Measurements from ENCODE around the gene LRRC63. TPM values are rescaled to one million over a fixed set of nuclear protein-coding genes. Genes with fewer than 3 reads are reported as not detected.

The LRRC63 gene
- total and polyA plus RNA-seq, 10 donors = 0.04 to 1.3 (median 0.62) TPM

GRCh38 chr13:46313024-46313423 lies 101.3 kb downstream of the LRRC63 start:
- Histone ChIP-seq H3K27me3 (replicated peaks in 1 of 7) (no peaks in the 10 kb centered on the region), H3K4me1 (peaks cover 0 to 19% (median 3%) of the 10 kb centered on the region in 6 donors), H3K36me3 (no peaks in the 10 kb centered on the region), H3K4me3 (no peak overlapping the region), H3K27ac (peak overlapping the region in 6 of 8 donors; percentile 9 to 77 (median 58)), H3K9me3 (peaks cover 0 to 16% (median 0%) of the 10 kb centered on the region in 8 donors)
- TF ChIP-seq, protein P1, sequence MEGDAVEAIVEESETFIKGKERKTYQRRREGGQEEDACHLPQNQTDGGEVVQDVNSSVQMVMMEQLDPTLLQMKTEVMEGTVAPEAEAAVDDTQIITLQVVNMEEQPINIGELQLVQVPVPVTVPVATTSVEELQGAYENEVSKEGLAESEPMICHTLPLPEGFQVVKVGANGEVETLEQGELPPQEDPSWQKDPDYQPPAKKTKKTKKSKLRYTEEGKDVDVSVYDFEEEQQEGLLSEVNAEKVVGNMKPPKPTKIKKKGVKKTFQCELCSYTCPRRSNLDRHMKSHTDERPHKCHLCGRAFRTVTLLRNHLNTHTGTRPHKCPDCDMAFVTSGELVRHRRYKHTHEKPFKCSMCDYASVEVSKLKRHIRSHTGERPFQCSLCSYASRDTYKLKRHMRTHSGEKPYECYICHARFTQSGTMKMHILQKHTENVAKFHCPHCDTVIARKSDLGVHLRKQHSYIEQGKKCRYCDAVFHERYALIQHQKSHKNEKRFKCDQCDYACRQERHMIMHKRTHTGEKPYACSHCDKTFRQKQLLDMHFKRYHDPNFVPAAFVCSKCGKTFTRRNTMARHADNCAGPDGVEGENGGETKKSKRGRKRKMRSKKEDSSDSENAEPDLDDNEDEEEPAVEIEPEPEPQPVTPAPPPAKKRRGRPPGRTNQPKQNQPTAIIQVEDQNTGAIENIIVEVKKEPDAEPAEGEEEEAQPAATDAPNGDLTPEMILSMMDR (IDR thresholded peaks at IDR 0.05 in 8 of 11, conservative IDR thresholded peaks at IDR 0.05 in 3 of 11) = no peak
- no peak for TF ChIP-seq POLR2A (IDR thresholded peaks at IDR 0.05)
- intact Hi-C loops (cut with DNase I; ENCODE audit: low total_unique reads) = no loop called here
- DNase-seq = no peak
- 39 to 91% (median 69%) methylated on average over 1 of the region's 1 CpG for WGBS, 5 donors

DNA sequence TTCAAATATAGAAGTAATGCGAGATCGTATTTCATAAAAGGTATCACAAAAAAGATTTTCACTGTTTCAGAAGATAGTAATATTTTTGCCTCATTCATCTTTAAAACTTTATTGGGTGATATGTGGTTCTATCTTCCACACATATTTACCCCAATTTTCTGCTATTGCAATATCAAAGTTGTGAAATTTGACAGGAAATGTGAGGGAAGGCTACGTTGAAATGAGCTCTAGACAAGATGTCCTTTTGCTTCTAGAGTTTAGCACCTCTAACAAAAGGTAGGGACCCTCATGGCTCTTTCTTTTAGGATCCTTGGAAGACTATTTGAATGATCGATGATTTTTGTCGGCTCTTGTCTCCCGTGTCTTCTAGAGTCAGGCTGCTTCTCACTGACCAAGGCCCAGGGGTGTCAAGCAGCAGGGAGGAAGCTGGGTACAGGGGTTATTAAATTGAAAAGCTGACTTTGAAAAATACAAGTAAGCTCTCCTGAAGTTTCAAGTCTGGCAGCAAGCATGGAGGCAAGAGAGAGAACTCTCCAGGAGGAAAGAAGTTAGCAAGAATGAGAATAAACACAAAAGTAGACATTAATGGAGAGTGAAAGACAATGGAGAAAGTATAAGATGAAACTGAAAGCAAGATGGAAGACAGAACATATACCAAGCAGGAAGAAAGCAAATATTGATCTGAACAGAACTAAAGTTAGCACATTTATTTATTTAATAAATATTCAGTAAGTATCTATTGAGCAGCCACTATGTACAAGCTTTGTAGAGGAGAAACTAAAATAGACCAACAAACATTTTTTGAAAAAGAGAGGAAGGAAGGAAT lies 101.9 kb downstream of the LRRC63 start:
- DNase-seq = no peak
- intact Hi-C loops (cut with DNase I; ENCODE audit: low total_unique reads) = no loop called here
- Histone ChIP-seq H3K4me3 (no peak overlapping the region), H3K36me3 (no peaks in the 10 kb centered on the region), H3K4me1 (peaks cover 0 to 19% (median 3%) of the 10 kb centered on the region in 6 donors), H3K27me3 (replicated peaks in 1 of 7) (no peaks in the 10 kb centered on the region), H3K9me3 (peaks cover 0 to 16% (median 0%) of the 10 kb centered on the region in 8 donors), H3K27ac (peak overlapping the region in 7 of 8 donors; percentile 30 to 77 (median 47))
- WGBS, 5 donors = 65 to 86% (median 81%) methylated on average over 6 of the region's 6 CpGs
- TF ChIP-seq POLR2AphosphoS5 (IDR thresholded peaks at IDR 0.05) = no peak
- no peak for TF ChIP-seq POLR2A (IDR thresholded peaks at IDR 0.05)
- TF ChIP-seq, protein P1 (IDR thresholded peaks at IDR 0.05 in 8 of 11, conservative IDR thresholded peaks at IDR 0.05 in 3 of 11) = no peak

DNA sequence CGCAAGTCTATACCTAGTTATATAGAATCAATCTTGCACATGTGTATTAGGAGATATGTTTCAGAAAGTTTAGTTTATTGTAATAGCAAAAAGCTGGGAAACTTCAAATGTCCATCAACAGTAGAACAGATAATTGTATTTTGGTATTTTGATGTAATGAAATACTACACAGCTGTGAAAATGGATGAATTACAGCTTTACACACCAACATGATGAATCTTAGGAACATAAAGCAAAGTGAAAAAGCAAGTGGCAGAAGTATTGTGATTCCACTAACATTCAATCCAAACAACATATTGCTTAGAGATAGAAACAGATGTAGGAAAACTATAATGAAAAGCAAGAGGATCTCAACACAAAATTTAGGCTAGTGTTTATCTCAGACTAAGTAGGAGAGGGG lies 102.9 kb downstream of the LRRC63 start:
- H3K9me3 ChIP-seq = peaks cover 0 to 14% (median 0%) of the 10 kb centered on the region in 8 donors
- peaks cover 0 to 27% (median 3%) of the 10 kb centered on the region in 6 donors for H3K4me1 ChIP-seq
- H3K36me3 ChIP-seq = no peaks in the 10 kb centered on the region
- WGBS, 5 donors = 93 to 100% (median 96%) methylated on average over 1 of the region's 1 CpG
- intact Hi-C loops (cut with DNase I; ENCODE audit: low total_unique reads) = no loop called here
- DNase-seq = no peak
- peak overlapping the region in 1 of 8 donors; percentile 77 for H3K27ac ChIP-seq
- H3K27me3 ChIP-seq (replicated peaks in 1 of 7) = no peaks in the 10 kb centered on the region
- no peak overlapping the region for H3K4me3 ChIP-seq
- no peak for TF ChIP-seq POLR2A (IDR thresholded peaks at IDR 0.05)
- TF ChIP-seq POLR2AphosphoS5 (IDR thresholded peaks at IDR 0.05) = no peak
- TF ChIP-seq, protein P1 (IDR thresholded peaks at IDR 0.05 in 8 of 11, conservative IDR thresholded peaks at IDR 0.05 in 3 of 11) = no peak

GRCh38 chr13:46315036-46315435 lies 103.3 kb downstream of the LRRC63 start:
- H3K36me3 ChIP-seq = no peaks in the 10 kb centered on the region
- no peak overlapping the region for H3K4me3 ChIP-seq
- peaks cover 0 to 11% (median 0%) of the 10 kb centered on the region in 8 donors for H3K9me3 ChIP-seq
- H3K4me1 ChIP-seq = peaks cover 0 to 31% (median 3%) of the 10 kb centered on the region in 6 donors
- no peaks in the 10 kb centered on the region for H3K27me3 ChIP-seq (replicated peaks in 1 of 7)
- intact Hi-C loops (cut with DNase I; ENCODE audit: low total_unique reads) = no loop called here
- H3K27ac ChIP-seq = no peak overlapping the region
- TF ChIP-seq POLR2A (IDR thresholded peaks at IDR 0.05) = no peak
- TF ChIP-seq, protein P1 (IDR thresholded peaks at IDR 0.05 in 8 of 11, conservative IDR thresholded peaks at IDR 0.05 in 3 of 11) = no peak
- TF ChIP-seq POLR2AphosphoS5 (IDR thresholded peaks at IDR 0.05) = no peak
- no peak for DNase-seq
